HUES48 (cell line): ENCODE results near the gene DYNC2H1.
"Not testable (repeated sequence)": the region's sequence is repeated elsewhere in the genome, so short reads cannot be mapped to it uniquely, and the experiment has no call there.

Experiments used
- H3K27ac ChIP-seq: one replicate; pipeline ENCODE4 v1.7.0; 2013; ENCODE audit warnings: low read depth, low read length, inconsistent platforms
- H3K27me3 ChIP-seq: 2 replicates; pipeline ENCODE4 v1.6.1; 2013; ENCODE audit warnings: mild to moderate bottlenecking, low read length; ENCODE audit not compliant: control insufficient read depth, insufficient read depth
- H3K36me3 ChIP-seq: 2 replicates; pipeline ENCODE4 v1.6.1; 2013; ENCODE audit warnings: low read length; ENCODE audit not compliant: control insufficient read depth, insufficient read depth
- H3K4me1 ChIP-seq: 2 replicates; pipeline ENCODE4 v1.6.1; 2013; ENCODE audit warnings: mild to moderate bottlenecking, low read length; ENCODE audit not compliant: control insufficient read depth, insufficient read depth
- H3K4me3 ChIP-seq: 2 replicates; pipeline ENCODE4 v1.5.1; 2013; ENCODE audit warnings: mild to moderate bottlenecking, low read depth, low read length
- H3K9ac ChIP-seq: 2 replicates; pipeline ENCODE4 v1.6.1; 2013; ENCODE audit warnings: mild to moderate bottlenecking, low read depth, low read length, moderate library complexity
- H3K9me3 ChIP-seq: 2 replicates; pipeline ENCODE4 v1.6.1; 2013; ENCODE audit warnings: low read length; ENCODE audit not compliant: control insufficient read depth, insufficient read depth

DYNC2H1 gene

DNA sequence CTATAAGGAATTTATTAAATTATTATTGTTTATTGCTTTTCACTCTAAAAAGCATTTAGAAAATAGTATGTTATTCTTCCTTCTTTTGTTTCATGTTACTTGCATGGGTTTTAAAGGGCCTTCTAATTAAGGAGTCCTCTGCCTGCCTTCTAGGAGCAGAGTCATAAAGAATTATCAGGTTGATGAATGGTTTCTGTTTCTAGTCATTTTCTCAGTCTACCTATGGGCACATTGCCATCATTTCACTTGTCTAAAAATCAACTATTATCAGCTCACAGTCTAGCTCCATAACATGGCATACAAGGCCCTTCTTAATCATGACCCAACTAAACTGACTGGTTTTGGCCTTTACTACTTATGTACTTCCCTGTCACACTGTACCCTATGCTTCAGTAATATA is 16.2 kb downstream of the DYNC2H1 start:
- Histone ChIP-seq H3K27ac (no peak overlapping the region), H3K27me3 (no peaks in the 10 kb centered on the region), H3K4me3 (no peak overlapping the region), H3K9me3 (no peaks in the 10 kb centered on the region), H3K36me3 (peaks cover 53% of the 10 kb centered on the region), H3K9ac (no peak overlapping the region), H3K4me1 (no peaks in the 10 kb centered on the region)

DNA sequence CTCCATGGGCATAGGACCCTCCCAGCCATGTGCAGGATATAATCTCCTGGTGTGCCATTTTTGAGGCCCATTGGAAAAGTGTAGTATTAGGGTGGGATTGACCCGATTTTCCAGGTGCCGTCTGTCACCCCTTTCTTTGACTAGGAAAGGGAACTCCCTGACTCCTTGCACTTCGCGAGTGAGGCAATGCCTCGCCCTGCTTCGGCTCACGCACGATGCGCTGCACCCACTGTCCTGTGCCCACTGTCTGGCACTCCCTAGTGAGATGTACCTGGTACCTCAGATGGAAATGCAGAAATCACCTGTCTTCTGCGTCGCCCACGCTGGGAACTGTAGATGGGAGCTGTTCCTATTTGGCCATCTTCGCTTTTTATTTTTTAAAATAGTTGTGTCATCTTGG is 32.8 kb downstream of the DYNC2H1 start:
- H3K9me3 ChIP-seq, H3K9ac ChIP-seq, H3K27me3 ChIP-seq, H3K27ac ChIP-seq, H3K4me1 ChIP-seq, H3K4me3 ChIP-seq: not testable (repeated sequence)
- H3K36me3 ChIP-seq = peaks cover 13% of the 10 kb centered on the region

DNA sequence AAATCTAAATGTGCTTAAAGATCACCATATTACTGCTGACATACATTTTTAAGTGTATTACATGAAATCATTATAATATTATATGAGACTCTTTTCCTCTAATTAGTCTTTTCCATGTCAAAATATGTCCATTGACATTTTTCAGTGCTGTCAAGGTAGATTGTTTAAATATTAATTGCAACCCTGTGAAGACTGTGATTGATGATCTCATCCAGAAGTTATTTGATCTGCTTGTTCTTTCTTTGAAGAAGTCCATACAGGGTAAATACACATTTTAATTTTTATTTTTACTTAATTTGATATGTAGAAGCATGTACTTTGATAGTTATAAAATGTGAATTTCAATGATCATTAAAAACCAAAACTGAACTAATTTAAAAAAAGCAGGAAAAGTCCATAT is 38.4 kb downstream of the DYNC2H1 start:
- Histone ChIP-seq H3K9ac (no peak overlapping the region), H3K27ac (no peak overlapping the region), H3K4me3 (no peak overlapping the region), H3K4me1 (no peaks in the 10 kb centered on the region), H3K36me3 (peaks cover 17% of the 10 kb centered on the region), H3K9me3 (no peaks in the 10 kb centered on the region), H3K27me3 (no peaks in the 10 kb centered on the region)

DNA sequence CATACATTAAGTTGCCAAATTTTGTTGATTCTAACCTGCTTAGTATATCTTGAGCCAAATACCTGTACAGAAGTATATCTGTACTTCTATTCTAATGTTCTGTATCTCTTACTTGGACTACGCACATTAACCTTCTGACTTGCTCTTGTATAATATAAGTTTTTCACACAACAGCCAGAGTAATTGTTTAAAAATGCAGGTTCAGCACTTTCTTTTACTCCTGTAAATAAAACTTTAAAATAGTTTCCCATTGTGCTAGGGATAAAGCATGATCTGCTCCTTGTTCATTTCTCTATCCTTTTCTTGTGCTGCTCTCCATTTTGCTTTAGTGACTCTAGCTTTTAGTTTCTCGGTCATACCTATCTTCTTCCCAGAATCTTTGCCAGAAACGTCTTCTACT is 48.3 kb downstream of the DYNC2H1 start:
- Histone ChIP-seq H3K27ac (no peak overlapping the region), H3K9me3 (no peaks in the 10 kb centered on the region), H3K9ac (no peak overlapping the region), H3K4me1 (no peaks in the 10 kb centered on the region), H3K36me3 (peaks cover 57% of the 10 kb centered on the region), H3K27me3 (no peaks in the 10 kb centered on the region), H3K4me3 (no peak overlapping the region)

DNA sequence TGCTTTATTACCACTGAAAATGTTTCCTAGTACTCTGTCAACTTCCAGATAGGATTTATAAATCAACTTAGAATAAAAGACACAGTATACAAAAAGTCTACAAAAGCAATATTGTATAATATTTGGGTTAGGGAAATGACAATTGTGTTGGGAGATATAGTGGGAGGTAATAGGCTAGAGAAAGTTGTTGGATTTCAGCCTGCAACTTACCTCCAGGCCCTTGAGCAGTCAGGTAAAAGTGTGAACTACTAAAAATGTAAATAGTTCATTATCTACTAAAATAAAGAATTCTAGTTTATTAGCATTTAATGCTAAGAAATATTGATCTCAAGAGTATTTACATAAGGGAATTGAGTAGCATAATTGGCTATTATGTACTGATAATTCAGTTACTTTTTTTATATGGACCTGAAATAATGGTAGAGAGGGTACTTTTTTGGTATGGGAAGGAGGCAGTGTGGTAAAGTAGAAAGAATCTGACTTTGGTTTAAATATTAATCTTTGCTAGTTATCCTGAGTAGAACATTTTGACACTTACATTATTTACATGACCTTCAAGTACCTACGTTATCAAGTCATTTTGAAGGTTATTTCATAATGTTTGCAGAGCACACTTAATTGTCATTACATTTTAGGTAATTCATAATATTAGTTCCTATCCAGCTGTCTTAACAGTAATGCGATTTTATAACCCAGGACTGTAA is 55.0 kb downstream of the DYNC2H1 start:
- Histone ChIP-seq H3K9ac (no peak overlapping the region), H3K4me3 (no peak overlapping the region), H3K27me3 (no peaks in the 10 kb centered on the region), H3K4me1 (no peaks in the 10 kb centered on the region), H3K9me3 (no peaks in the 10 kb centered on the region), H3K27ac (no peak overlapping the region), H3K36me3 (peaks cover 37% of the 10 kb centered on the region)

DNA sequence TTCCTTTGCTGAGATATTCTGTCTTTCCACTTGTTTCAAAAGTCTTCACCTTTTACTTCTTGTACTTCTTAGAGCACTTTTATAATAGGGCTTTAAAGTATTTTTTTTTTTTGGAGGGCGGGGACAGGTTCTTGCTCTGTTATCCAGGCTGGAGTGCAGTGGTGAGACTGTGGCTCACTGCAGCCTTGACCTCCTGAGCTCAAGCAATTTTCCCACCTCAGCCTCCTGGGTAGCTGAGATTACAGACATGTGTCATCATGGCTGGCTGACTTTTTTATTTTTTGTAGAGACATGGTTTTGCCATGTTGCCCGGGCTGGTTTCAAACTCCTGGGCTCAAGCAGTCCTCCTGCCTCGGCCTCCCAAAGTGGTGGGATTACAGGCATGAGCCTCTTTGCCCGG is 57.9 kb downstream of the DYNC2H1 start:
- Histone ChIP-seq H3K9me3 (no peaks in the 10 kb centered on the region), H3K4me1 (no peaks in the 10 kb centered on the region), H3K4me3 (no peak overlapping the region), H3K27ac (no peak overlapping the region), H3K9ac (no peak overlapping the region), H3K36me3 (peaks cover 32% of the 10 kb centered on the region), H3K27me3 (no peaks in the 10 kb centered on the region)

DNA sequence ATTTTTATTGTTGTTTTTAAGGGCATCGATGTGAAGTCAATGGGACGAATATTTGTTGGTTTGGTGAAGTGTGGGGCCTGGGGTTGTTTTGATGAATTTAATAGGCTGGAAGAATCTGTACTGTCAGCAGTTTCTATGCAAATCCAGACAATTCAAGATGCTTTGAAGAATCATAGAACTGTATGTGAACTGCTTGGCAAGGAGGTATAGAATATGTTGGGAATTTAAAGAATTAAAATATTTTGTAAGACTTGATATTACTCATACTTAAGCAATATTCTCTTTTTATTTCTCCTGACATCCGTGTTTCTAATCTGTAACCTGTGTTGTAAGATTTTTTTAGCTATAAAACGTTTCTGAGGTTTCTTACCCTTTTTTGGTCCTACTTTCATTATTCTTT is 61.6 kb downstream of the DYNC2H1 start:
- Histone ChIP-seq H3K36me3 (peaks cover 27% of the 10 kb centered on the region), H3K27ac (no peak overlapping the region), H3K27me3 (no peaks in the 10 kb centered on the region), H3K4me1 (no peaks in the 10 kb centered on the region), H3K4me3 (no peak overlapping the region), H3K9ac (no peak overlapping the region), H3K9me3 (no peaks in the 10 kb centered on the region)

DNA sequence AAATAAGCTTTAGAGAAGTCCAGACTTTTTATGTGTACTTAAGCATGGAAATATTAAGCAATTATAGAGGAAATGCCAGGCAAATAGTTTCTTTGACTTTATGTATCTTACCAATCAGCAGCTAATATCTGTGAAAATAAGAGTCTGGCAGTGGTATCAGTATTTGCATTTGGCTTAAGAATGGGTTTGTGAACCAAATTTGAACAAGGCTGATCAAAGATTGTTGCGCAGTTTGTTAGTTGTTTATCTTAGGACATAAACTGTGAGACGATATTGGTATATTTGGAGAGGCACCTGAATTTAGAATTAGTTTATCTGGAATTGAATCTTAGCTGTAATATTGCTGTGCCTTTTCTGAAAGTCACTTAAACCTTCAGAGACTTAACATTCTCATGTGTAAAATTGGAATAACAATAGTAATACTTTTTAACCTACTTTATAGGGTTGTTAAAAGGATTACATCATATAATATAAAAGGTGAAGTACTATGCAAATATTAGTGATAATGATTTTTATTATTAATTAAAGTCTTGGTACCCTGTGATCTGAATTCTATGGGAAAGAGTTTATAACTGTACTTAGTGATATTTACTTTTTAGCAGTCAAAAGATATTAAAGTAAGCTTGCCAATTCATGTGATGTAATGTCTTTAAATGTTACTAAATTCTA is 66.4 kb downstream of the DYNC2H1 start:
- Histone ChIP-seq H3K9me3 (no peaks in the 10 kb centered on the region), H3K36me3 (peaks cover 25% of the 10 kb centered on the region), H3K9ac (no peak overlapping the region), H3K27me3 (no peaks in the 10 kb centered on the region), H3K4me1 (no peaks in the 10 kb centered on the region), H3K4me3 (no peak overlapping the region), H3K27ac (no peak overlapping the region)

DNA sequence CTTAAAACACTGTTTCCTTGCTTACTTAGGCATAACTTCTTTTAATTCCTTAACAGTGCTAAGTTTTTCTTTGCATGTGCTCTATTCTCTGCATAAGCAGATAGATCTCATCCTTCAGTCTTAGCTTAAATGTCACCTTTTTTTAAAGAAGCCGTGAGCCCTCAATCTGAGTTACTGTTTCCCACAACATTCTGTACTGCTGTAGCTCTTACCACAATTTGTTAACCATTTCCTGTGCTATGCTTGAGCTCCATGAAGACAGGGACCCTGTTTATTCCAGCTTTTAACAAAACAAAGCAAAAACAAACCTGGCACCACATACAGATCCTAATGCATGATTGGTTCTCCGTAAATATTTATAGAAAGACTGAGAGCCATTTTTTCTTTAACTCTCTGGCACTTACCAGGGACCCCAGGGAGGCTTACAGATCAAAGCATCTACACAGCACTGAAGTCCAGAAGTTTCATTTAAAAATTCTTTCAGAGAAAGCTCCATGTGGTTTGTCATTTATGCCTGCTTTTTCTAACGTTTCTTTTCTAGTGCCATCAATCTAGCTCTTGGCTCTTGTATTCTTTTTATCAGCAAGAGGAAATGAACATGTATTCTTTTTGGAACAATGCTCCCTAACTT is 74.9 kb downstream of the DYNC2H1 start:
- H3K4me1 ChIP-seq = no peaks in the 10 kb centered on the region
- no peaks in the 10 kb centered on the region for H3K27me3 ChIP-seq
- H3K27ac ChIP-seq = no peak overlapping the region
- H3K4me3 ChIP-seq = no peak overlapping the region
- no peaks in the 10 kb centered on the region for H3K9me3 ChIP-seq
- peaks cover 19% of the 10 kb centered on the region for H3K36me3 ChIP-seq
- no peak overlapping the region for H3K9ac ChIP-seq

DNA sequence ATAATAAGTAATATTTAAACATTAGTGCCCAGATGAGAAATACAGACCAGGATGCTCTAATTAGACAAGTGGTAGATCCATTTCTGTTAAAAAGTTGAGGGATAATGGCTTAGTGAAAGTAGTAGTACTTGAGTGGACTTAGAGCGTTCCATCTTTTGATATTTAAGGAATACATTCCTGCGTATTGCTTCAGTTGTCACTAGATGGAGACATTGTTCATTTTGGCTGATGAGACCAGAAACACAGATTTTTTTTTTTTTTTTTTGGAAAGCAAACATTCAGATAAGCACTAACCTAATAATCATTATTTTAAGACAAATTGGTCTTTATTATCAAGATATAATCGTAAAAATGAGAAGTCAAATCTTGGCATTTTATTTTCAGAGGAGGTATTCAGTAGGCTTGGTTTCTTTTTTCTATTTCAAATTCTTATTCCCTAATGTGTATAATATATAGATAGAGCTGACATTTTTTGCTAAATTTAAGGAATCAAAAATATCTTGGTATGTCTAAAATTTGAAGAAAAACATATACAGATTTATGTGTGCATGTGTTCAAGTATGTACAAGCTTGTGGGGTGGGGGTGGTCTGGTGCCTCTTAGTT is 92.9 kb downstream of the DYNC2H1 start:
- no peak overlapping the region for H3K27ac ChIP-seq
- H3K9ac ChIP-seq = no peak overlapping the region
- H3K27me3 ChIP-seq = no peaks in the 10 kb centered on the region
- H3K4me1 ChIP-seq = no peaks in the 10 kb centered on the region
- H3K36me3 ChIP-seq = peaks cover 42% of the 10 kb centered on the region
- H3K4me3 ChIP-seq = no peak overlapping the region
- no peaks in the 10 kb centered on the region for H3K9me3 ChIP-seq

DNA sequence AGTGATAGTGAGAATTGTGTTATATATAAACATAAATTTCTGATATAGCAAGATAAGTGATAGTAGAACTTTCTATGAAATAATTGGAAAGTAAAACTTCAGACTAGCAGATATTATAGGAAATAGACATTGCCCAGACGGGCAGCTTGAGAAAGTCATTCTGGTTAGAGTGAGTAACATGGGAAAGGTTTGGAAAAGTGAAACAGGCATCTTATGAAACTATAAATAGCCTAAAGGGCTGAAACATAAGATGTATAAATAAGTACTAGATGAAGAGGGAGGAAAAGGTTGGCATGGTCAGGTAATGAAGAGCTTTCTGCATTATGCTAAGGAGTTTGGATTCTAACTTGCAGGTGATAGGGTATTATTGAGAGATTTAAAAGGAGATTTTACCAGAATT is 101.3 kb downstream of the DYNC2H1 start:
- no peaks in the 10 kb centered on the region for H3K27me3 ChIP-seq
- no peak overlapping the region for H3K27ac ChIP-seq
- no peak overlapping the region for H3K9ac ChIP-seq
- no peak overlapping the region for H3K4me3 ChIP-seq
- no peaks in the 10 kb centered on the region for H3K4me1 ChIP-seq
- H3K9me3 ChIP-seq = no peaks in the 10 kb centered on the region
- H3K36me3 ChIP-seq = peaks cover 2% of the 10 kb centered on the region
